ENCODE data around the gene LPAR4.

LPAR4 gene, protein sequence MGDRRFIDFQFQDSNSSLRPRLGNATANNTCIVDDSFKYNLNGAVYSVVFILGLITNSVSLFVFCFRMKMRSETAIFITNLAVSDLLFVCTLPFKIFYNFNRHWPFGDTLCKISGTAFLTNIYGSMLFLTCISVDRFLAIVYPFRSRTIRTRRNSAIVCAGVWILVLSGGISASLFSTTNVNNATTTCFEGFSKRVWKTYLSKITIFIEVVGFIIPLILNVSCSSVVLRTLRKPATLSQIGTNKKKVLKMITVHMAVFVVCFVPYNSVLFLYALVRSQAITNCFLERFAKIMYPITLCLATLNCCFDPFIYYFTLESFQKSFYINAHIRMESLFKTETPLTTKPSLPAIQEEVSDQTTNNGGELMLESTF

DNA sequence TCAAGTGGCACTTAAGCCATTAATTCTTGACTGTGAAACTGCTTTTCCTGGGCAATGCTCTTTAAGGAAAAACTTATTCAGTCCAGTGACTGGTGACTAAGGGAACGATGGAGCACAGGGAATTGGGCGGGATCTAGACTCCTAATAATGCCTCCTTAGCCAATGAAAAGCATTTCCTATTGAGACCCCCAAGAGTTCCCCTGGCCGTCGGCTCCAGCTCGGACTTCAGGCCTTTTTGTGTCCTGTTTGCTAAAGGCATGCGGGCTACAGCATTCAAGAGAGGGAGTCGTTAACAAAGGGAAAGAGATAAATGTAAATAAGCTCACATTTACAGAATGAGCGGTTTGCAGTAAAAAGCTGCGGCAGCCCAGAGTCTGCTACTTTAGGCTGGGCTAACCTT lies at the start of gene LPAR4:
Gene LPAR4, plus strand, starts transcription at position 232 of the 400 bp plus-strand sequence. CDS start 7,150 bp downstream, outside the sequence.
- peaks cover 28% of the 10 kb centered on the region for H3K4me1 Mint-ChIP-seq
- TF ChIP-seq, protein P1, sequence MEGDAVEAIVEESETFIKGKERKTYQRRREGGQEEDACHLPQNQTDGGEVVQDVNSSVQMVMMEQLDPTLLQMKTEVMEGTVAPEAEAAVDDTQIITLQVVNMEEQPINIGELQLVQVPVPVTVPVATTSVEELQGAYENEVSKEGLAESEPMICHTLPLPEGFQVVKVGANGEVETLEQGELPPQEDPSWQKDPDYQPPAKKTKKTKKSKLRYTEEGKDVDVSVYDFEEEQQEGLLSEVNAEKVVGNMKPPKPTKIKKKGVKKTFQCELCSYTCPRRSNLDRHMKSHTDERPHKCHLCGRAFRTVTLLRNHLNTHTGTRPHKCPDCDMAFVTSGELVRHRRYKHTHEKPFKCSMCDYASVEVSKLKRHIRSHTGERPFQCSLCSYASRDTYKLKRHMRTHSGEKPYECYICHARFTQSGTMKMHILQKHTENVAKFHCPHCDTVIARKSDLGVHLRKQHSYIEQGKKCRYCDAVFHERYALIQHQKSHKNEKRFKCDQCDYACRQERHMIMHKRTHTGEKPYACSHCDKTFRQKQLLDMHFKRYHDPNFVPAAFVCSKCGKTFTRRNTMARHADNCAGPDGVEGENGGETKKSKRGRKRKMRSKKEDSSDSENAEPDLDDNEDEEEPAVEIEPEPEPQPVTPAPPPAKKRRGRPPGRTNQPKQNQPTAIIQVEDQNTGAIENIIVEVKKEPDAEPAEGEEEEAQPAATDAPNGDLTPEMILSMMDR (IDR thresholded peaks at IDR 0.05; ENCODE audit: unreplicated experiment in 3 of 3) = no peak
- H3K4me3 Mint-ChIP-seq = peak within 1 kb of the TSS; percentile 87 to 94 (median 92)
- peak within 1 kb of the TSS; percentile 91 to 97 (median 94) for H3K27ac Mint-ChIP-seq
- H3K27me3 Mint-ChIP-seq (ENCODE audit: low read depth) = no peaks in the 10 kb centered on the region
- H3K36me3 Mint-ChIP-seq (ENCODE audit: low read depth) = no peaks in the 10 kb centered on the region
- H3K9me3 Mint-ChIP-seq = no peaks in the 10 kb centered on the region

DNA sequence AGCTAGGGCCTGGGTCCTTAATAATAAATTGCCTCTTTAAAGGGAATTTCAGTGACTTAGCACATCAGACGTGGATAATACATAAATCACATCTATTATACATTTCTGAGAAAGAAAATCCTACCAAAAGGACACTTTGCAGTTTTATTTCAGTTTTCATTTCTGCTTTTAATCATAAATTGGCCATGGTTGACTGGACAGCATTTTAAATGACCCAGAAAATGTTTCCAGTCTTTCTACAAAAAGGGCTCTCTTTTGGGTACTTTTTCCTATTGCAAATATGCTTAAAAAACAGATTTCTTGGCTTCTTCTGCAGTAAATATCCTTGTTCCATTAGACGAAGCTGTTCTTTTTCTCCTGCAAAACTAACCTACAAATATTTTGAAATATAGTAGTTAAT lies 41.4 kb upstream of the LPAR4 start:
- Mint-ChIP-seq H3K27ac (peak overlapping the region in 1 of 3 experiments; percentile 62), H3K36me3 (ENCODE audit: low read depth) (no peaks in the 10 kb centered on the region), H3K4me1 (peaks cover 8% of the 10 kb centered on the region), H3K4me3 (no peak overlapping the region), H3K27me3 (ENCODE audit: low read depth) (no peaks in the 10 kb centered on the region), H3K9me3 (peaks cover 6% of the 10 kb centered on the region)
- TF ChIP-seq, protein P1 (IDR thresholded peaks at IDR 0.05; ENCODE audit: unreplicated experiment in 3 of 3) = no peak

DNA sequence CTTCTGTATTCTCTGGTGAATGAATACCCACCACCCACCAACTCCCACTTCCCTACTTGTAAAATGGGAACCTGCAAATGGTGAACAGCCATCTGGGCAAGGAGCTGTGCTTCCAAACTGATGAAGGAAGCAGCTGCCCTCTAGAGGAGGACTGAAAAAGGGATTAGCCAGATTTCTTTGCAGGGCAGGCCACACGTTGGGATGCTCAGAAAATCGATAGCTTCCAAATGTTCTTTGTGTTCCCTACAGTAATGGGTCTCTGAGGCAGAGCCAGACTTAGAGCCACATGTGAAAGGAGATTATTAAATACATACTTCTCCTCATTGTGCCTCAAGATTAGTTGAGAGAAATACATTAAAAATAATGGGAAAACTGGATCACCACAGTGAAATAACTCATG lies 39.3 kb upstream of the LPAR4 start:
- H3K4me3 Mint-ChIP-seq = no peak overlapping the region
- H3K27ac Mint-ChIP-seq = peak overlapping the region in 2 of 3 experiments; percentile 32 to 58
- peaks cover 21% of the 10 kb centered on the region for H3K4me1 Mint-ChIP-seq
- no peaks in the 10 kb centered on the region for H3K27me3 Mint-ChIP-seq (ENCODE audit: low read depth)
- peaks cover 6% of the 10 kb centered on the region for H3K9me3 Mint-ChIP-seq
- H3K36me3 Mint-ChIP-seq (ENCODE audit: low read depth) = no peaks in the 10 kb centered on the region
- TF ChIP-seq, protein P1 (IDR thresholded peaks at IDR 0.05; ENCODE audit: unreplicated experiment in 3 of 3) = no peak

DNA sequence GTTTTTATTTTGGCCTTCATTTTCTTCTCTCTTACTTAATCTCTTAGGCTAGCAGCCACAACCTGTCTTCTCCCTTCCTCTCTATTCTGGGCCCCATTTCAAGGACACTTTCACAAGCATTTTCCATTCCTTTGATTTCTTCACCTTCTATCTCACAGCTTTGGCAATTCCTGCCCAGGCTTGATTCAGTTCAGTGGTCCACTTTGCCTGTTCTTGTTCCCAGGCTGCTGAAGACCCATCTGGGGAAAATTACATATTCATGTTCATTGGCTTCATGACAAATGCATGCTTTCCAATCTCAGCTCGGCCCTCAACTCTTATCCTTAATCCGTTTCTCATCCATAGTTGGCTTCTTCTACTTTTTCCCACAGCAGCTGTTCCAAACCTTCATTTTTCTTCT lies 38.7 kb upstream of the LPAR4 start:
- no peak overlapping the region for H3K4me3 Mint-ChIP-seq
- H3K4me1 Mint-ChIP-seq = peaks cover 24% of the 10 kb centered on the region
- no peaks in the 10 kb centered on the region for H3K27me3 Mint-ChIP-seq (ENCODE audit: low read depth)

DNA sequence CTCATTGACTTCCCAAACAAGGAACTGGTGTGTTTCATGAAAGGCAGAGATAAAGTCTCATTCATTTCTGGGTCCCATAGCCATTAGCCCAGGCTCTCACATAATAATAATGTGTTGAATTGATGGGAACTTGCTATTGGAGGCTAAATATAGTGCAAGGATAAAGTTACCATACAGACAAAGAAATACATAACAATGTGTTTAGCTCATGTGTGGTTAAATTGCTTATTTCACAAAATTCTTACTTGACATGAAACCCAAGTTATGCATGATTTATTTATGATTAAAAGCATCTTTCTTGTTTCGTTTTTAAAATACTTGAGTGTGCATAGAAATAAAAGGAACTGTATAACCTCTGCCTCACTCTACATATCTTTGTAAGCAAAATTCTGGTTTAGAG lies 37.3 kb upstream of the LPAR4 start:
- Mint-ChIP-seq H3K4me1 (peaks cover 24% of the 10 kb centered on the region), H3K27ac (peak overlapping the region in 1 of 3 experiments; percentile 41), H3K36me3 (ENCODE audit: low read depth) (no peaks in the 10 kb centered on the region), H3K27me3 (ENCODE audit: low read depth) (no peaks in the 10 kb centered on the region), H3K4me3 (no peak overlapping the region), H3K9me3 (peaks cover 12% of the 10 kb centered on the region)
- TF ChIP-seq, protein P1 (IDR thresholded peaks at IDR 0.05; ENCODE audit: unreplicated experiment in 3 of 3) = no peak

More for the DNA sequence above, 38.7 kb upstream of the LPAR4 start:
- Mint-ChIP-seq H3K36me3 (ENCODE audit: low read depth) (no peaks in the 10 kb centered on the region), H3K9me3 (peaks cover 6% of the 10 kb centered on the region), H3K27ac (peak overlapping the region in 2 of 3 experiments; percentile 58 to 64)
- TF ChIP-seq, protein P1 (IDR thresholded peaks at IDR 0.05; ENCODE audit: unreplicated experiment in 3 of 3) = no peak

DNA sequence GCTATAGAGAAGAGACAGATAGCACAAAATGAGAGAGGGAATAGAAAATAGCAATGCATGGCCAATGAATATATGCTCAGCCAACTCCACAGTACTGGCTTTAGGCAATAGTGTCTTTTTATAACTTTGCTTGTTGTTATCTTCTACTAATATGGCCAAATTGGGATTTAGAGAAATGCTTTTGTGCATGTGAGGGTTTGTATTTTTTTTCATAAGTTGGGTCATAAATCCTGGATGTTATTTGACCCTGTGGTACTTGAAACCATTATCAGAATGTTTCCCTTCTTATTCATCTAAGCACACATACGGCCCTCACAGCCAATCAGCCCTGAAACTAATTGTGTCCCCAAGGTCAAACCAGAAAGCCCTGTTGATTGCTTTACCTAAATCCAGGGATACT lies 35.2 kb upstream of the LPAR4 start:
- Mint-ChIP-seq H3K9me3 (peaks cover 24% of the 10 kb centered on the region), H3K4me1 (peaks cover 24% of the 10 kb centered on the region), H3K4me3 (no peak overlapping the region)

More for the DNA sequence above, 35.2 kb upstream of the LPAR4 start:
- TF ChIP-seq, protein P1 (IDR thresholded peaks at IDR 0.05; ENCODE audit: unreplicated experiment in 3 of 3) = no peak
- Mint-ChIP-seq H3K27me3 (ENCODE audit: low read depth) (no peaks in the 10 kb centered on the region), H3K36me3 (ENCODE audit: low read depth) (no peaks in the 10 kb centered on the region), H3K27ac (peak overlapping the region; percentile 48 to 87 (median 67))

Measured in nephron (organoid).